NCI-H1092 (cell line): Measurements from ENCODE around the gene TBC1D3D.
"Not testable (repeated sequence)": the region's sequence is repeated elsewhere in the genome, so short reads cannot be mapped to it uniquely, and the experiment has no call there.

Experiments
- DNase-seq: peaks from one replicate; lab custom pipeline; 2025; lab: John Stamatoyannopoulos, UW

The TBC1D3D gene

DNA sequence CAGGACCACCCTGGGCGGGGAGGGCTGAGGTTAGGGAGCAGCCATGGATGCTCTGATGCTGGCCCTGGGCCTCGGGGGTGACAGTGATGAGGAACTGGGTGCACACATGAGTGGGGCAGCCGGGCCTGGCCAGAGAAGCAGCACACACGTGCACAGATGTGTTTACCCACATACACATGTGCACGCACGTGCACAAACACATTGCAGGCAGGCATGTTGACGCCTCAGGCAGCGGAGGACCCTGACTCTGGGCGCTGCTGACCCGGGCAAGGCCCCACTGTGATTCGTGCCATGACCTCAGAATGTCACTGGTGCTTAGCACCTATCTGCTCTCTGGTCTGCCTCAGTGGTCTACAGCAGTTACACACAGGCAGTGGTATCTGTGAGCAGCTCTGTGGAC, at the start of gene TBC1D3D:
Gene TBC1D3D, plus strand, starts transcription at position 301 of the 400 bp plus-strand sequence. CDS start 1,585 bp downstream, outside the sequence.
- not testable (repeated sequence) for DNase-seq

DNA sequence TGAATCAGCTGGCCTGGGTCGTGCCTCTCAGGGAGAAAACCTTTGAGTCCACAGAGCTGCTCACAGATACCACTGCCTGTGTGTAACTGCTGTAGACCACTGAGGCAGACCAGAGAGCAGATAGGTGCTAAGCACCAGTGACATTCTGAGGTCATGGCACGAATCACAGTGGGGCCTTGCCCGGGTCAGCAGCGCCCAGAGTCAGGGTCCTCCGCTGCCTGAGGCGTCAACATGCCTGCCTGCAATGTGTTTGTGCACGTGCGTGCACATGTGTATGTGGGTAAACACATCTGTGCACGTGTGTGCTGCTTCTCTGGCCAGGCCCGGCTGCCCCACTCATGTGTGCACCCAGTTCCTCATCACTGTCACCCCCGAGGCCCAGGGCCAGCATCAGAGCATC, 14.8 kb upstream of the TBC1D3D start, which contains the start of gene TBC1D3L:
Gene TBC1D3L, minus strand, starts transcription at position 101 of the 400 bp plus-strand sequence. CDS start 1,540 bp downstream, outside the sequence.
- not testable (repeated sequence) for DNase-seq
